DMS53 treated with DMSO at 0.1 percent for 48 hours (cell line): Measurements from ENCODE around the gene SMIM23.
A peak's percentile ranks its signal among the peaks of the same experiment; 100 is the strongest.

ENCODE experiments used
- DNase-seq: peaks from one replicate; lab custom pipeline; 2025; ENCODE audit not compliant: unreplicated experiment; lab: John Stamatoyannopoulos, UW

Gene SMIM23

DNA sequence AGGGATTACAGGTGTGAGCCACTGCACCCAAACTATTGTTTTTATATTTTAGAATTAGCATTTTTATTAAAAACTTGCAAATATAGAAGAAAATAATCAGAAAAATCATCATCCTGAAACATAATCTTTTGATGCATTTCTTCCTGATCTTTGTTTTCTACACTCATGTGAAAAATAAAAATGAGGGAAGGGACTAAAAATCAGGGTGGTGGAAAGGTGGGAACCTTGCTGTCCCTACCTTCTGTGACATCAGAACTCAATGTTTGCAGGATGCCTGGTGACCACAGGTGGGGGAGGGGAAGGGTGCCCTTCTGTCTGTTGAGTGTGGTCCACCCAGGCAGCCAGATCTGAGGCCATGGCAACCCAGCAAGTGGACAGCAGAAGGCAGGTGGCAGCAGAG lies at the start of gene SMIM23:
SMIM23 (plus strand) TSS at position 301 of the 400 bp plus-strand sequence; CDS start at position 356, 55 bp downstream.
- peak; percentile 76 for DNase-seq

DNA sequence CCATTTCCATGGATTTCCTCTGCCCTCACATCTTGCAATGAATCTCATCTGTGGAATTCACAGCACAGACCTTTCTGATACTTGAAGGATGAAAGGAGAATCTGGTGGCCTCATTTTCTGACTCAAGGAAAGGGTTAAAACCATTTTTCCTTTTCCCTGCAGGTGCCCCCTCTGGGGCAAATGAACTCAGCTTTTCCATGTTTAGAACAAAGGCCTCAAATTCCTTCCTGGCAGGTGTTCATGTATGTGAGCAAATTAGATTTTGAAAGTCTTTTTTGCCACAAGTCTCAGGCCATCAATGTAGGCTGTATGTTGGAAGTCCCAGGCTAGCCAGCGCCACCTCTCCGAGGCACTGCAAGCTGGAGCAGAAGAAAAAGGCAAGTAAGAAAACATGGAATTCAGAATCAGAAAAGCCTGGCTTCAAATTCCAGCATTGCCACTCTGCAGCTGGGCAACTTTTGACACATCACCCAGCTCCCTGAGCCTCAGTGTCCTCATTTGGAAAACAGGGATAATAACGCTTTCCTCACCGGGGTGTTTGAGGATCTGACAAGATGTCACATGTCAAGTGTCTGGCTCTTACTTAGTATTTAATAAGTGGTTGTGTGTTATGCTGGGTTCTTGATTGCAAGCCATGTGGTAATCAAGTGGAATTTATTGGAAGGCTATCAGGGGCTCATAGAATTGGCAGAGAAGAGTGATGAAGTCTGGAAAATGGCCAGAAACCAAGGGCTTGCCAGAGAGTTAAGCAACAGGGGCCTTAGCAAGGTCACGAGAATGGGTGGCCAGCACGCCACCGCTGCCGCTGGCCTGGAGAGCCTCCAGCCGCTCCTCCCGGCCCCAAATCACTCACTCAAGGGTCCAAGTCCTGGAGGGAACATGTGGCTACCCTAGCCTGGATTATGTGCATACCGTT lies 48.4 kb upstream of the SMIM23 start:
- no peak for DNase-seq

DNA sequence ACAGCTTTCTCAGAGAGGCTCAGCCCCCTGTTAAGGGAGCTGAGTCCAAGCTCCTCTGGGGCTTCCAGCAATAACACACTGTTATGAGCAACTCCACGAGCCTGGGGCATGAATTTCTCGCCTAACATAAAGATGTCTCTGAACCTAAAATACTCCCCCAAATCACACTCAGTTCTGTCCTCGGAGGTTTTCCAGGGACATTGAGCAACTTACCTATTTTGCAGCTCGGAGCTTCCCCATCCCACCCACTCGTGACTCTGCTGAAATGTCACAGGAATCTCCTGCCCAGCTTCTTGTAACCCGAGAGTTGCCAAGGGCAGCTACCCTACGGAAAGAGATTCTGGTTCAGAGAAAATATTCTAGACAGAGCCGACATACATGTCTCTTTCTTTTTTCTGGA lies 47.1 kb upstream of the SMIM23 start:
- no peak for DNase-seq

DNA sequence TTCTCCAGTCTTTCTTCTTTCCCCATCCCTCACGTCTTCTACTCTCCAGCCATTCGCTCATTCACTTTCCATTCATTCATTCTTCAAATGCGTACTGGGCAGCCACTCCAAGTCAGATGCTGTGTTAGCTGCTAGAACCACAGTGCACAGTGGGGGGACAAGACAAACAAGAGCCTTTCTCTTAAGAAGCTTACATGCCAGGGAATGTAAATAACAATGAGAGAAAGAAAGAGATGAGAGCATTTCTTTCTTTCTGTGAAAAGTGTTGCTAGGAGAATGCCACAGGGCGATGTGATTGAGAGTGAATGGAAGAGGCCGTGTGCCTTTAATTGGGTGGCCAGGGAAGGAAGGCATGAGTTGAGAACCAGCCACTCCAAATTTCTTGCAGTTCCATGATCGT lies 46.3 kb upstream of the SMIM23 start:
- DNase-seq, result no peak

DNA sequence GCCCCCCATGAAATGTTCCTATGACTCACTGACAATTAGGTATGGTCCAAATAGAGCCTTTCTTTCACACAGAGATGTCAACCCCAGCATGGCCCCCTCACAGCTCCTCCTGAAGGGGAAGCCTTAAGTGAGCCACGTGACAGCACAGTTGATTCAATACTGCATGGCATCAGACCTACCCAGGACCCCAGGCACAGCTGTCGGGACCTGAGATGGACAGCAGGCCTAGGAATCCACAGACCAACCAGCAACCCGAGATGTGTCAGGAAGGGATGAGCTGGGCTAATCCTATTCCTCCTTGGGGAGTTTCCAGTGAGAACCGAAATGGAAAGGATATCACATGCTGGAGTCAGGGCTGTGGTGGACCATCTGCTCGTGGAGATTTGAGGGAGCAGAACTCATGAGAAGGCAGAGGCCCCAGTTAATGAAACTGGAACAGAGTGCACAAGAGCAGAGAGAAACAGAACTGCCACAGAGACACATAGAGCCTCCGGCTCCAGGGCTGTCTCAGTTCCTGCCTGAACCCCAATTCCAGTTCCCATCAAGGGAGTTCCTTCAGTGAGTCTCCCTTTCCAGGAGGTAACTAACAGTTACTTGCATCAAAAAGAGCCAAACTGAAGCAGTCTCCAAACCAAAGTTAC lies 42.1 kb upstream of the SMIM23 start:
- DNase-seq, result no peak

DNA sequence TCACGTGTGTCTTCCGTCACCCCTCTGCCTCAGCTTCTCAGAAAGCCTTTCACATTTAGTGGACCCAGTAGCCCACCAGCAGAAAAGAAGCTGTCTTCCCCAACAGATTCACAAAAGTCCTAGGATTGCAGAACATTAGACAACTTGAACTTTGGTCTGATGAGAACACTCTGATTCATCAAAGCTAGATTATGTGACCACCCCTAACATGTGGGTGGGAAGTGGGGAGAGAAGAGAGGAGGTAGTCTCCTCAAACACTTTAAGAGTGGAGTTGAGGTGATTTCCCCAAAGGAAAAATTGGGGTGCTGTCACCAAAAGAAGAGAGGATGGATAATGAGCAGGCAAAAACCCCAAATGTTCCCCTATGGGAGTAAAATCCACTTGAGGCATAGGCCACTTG lies 41.4 kb upstream of the SMIM23 start:
- no peak for DNase-seq

DNA sequence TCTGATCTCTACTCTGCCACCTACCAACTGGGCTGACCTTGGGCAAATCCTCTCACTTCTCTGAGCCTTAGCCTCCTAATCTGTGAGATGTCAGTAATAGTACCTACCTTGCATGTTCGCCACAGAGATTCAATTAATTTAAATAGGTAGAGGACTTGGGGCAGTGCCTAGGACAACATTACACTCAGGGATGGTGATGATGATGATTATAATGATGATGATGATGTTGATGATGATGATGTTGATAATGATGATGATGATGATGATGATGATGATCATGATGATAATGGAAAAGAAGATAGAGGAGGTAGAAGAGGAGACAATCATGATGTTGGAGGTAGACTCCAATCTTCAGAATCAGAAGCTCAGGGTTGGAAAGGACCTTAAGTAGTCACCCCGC lies 40.7 kb upstream of the SMIM23 start:
- no peak for DNase-seq

DNA sequence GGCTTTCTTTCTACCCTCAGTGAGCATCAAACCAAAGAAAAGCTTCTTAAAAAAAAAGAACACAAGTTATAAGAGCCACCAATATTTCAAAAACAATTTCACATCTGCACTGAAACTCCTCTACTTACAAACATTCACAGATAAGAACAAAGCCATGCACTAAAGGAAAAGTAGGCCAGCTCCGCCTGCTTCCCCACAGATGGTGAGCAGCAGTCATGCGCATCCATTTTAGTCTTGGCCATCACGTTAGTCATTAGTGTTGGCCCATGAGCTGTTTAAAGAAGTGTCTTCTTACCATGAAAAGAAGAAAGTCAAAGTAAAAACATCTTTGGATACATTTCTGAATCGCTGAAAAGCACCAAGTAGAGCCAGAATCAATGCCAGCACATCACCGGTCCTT lies 40.0 kb upstream of the SMIM23 start:
- no peak for DNase-seq

DNA sequence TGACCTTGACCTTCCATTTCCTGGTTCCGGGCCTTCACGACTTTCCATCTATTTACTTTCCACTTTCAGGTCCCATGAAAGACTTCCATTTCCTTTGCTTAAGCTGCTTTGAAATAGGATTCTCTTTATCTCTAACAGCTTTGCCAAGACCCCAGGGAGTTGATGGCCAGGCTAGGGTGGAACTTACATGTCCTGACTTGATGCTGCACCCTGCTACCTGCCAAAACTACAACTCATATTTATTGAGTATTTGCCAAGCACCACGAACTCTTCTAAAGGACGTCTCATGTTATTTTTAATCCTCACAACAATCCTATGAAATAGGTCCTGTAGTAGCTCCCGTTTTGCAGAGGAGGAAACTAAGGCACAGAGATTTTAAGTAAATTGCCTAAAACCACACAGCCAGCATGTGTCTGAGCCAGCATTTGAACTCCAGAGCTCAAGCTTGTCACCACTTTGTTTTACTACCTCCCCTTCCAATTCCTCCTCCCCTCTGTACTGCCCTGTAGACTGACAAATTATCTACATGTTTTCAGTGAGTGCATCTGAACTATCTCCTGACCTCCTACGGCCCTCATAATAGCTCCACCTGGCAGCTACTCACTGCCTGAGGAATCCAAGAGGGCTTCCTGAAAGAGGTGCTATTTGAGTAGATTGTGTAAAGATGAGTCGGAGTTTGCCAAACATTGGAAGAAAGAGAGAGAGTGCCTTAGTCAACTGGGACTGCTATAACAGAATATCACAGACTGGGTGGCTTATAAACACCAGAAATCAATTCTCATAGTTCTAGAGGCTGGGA lies 38.4 kb upstream of the SMIM23 start:
- peak; percentile 3 for DNase-seq

DNA sequence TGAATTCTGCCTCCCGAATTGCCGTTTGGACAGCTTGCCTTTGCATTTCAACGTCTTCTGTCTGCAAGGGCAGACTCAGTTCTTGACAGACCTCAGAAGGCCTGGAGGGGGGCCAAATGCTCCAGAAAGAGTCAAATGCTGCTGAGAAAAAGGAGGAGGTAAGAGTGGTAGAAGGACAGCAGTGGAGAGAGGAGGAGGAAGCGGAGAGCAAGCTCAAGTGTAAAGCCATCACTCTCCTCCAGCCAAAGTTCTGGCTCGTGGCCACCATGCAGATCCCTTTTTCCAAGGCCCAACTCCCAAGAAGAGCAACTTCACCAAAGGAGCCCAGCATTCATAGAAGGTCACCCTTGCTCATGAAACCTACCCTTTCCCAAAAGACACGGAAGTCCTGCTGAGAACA lies 36.9 kb upstream of the SMIM23 start:
- DNase-seq, result no peak

DNA sequence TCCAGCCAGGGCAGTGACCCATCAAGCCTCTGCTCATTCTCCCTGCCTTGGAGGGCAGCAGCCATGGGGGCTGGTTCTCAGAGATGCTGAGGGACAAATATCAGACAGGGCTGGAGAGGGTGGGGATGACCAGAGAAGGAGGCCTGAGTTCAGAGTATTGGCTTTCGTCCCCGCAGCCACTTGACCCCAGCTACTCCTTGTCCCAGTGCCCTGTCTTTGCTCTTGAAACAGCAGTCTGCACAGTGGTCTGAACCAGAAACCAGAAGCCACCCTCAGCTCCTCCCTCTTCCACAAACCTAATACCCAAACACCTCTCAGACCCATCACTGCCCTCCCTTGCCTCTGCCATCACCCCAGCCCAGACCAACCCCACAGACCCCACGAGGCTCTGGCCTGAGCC lies 36.3 kb upstream of the SMIM23 start:
- no peak for DNase-seq

DNA sequence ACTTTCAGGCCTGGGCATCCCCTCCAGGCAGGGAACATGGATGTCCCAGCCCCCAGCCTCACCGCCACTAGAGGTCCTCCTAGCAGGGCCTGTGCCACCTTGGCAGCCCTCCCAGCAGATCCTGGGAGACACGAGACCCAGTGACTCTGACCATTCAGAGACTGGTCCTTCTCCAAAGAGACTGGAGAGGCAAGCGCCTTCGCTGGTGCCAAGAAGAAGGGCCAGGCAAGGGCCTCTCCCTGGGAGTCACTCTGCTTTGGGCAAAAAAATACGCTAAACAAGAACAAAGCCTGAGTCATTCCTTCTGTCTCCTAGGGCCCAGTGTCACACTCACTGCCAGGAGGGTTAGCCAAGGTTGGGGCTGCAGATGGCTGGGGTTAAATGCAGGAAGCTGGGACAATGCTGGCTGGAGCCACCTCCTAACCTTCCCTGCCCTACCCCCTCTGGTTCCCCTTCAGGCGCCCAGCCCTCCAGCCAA lies 35.3 kb upstream of the SMIM23 start:
- DNase-seq, result no peak

DNA sequence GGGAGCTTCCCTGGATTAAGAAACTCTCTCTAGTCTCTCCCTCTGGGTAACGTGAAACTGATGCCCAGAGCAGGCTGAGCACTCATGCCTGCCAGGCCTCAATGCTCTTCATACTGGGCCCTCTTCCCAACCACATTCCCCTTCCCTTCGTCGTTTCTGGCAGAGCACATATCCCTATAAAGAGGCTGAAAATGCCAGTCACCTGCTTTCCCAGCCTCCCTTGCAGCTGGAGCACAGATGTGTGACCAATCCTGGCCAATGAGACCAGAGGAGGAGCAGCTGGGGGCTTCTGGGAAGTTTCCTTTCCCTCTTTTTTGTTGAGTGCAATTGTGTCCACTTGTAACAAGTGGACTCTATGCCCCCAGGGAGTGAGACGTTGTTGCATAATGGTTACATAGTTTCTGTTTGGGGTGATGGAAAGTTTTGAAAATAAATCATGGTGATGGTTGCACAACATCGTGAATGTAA lies 30.2 kb upstream of the SMIM23 start:
- no peak for DNase-seq

DNA sequence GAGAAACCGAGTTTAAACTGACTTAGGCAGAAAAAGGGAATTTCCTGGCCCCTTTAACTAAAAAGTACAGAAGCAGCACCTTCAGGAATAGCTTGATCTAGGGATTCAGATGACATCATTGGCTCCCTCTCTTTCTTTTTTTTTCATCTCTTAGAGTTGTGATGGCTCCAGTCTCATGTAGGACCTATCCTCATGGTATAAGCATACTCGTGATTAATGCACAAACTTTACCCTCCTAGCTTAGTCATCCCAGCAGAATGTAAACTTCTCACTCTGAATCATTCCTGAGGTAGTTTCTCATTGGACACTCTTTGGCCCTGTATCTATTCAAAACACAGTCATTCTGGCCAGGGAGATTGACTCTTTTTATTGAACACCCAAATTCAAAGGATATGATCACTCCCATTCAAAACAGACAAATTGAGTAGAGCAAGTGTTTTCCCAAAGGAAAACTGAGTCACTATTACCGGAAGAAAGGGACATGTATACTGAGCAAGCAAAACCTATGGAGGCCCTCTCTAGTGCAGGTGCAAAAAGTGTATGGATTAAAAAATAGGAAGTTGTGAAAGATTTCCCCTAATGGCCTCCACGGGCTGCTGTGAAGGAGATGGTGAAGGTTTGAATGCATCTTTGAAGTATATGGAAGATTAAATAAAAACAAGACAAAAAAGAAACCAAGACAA lies 27.6 kb upstream of the SMIM23 start:
- DNase-seq, result peak; percentile 9

DNA sequence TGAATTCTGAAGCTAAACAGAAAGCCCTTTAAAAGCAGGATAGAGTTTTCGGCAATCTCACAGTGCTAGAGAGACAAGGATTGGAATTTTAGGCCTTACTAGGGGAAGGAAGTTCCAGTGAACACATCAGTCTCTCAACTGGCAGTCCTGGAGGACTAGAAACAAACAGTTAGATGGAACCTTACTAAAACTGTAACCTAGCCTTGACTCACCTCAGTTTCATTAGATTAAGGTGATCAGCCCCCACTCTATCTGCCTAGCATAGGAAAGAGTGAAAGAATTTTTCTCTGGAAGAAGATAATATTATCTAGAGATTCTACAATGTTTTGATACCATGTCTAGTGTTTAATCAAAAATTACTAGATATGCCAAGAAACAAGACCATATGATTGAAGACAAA lies 25.8 kb upstream of the SMIM23 start:
- no peak for DNase-seq

DNA sequence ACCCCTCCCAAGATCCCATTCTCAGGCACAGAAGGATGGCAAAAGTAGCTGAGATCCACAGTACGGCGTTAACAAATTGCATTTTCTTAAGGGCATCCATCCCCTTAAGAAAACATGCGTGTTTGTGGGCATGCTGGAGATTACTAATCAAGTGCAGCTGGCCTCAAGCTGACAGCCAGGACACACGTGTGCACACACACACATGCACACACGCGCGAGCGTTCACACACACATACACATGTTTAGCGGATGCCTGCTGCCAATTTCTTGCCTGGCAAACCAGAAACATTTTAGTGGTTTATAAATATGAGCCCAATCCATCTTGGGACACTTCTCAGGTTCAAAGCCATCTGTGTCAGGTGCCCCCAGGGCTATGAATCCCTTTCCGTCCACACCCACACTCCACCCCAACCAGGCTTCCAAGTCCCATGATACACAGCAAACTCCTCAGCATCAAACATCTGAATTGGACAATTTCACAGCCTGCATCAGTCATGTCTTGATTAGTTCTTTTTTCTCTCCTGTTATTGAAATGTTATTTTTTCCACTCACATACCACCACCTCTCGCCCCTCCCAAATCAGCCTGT lies 23.5 kb upstream of the SMIM23 start:
- no peak for DNase-seq

DNA sequence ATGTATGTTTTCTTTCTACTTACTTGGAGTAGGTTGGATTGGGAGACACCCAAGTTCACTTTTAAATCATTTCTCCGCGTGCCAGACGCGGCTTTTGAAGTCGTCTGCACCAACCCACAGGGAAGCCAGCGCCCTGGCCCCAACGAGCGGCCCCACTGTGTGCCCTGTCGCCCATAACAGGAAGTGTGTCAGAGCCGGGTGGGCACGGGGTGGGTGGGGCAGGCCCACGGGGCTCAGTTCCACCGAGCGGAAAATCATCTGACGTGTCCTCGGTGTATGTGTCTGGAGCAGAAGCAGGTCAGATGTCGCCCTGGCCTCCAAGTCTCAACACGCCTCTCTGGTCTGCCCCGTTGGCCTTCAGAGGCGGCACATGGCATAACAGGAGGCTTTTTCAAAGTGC lies 22.7 kb upstream of the SMIM23 start:
- no peak for DNase-seq

DNA sequence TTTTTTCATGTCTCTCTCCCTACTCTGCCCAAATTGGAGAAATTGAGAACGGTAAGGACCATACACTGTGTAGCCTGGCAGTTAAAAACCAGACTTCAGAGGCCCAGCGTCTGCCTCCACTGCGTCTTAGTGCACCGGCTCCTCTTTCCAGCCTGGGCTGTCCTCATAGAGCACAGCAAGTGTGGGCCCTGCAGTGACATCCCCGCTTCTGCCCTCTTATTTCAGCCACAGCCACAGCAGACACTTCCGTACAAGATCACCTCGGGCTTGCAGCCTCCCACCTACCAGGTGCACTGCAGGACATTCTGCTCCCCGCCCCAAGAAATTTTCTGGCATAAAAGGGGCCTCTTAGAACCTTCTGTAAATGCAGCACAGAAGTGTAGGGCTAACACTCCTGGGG lies 21.4 kb upstream of the SMIM23 start:
- no peak for DNase-seq

DNA sequence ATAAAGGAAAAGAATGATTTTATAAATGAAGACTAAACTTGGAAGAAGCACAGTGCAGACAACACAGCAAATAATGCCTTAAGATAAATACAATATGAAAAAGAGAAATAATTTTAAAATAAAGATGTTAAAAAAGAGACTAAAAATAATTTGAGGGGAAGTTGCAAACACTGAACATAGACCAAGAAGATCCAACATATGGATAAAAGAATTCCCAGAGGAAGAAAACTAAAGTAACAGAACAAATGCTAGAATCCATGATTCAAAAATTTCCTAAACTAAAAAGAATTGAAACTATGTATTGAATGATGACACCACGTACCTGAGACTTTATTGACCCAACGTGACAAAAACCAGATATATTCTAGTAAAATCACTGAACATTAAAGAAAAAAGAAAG lies 18.7 kb upstream of the SMIM23 start:
- no peak for DNase-seq

DNA sequence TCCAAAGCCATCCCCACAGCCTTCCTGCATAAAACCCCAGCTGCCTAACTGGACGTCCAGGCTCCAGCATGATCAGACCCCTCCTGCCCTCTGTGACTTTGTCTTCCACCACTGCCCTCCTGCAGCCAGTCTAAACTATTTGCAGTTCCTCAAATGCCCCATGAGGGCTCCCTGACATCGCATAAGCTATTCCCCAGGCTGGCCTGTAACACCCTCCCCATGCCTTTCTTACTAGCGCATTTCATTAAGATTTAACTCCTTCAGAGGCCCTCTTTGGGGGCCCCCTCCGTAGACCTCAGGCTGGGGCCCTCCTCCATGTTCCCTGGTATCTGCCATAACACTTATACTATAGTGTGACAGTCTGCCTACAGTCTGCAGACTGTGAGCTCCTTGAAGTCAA lies 15.5 kb upstream of the SMIM23 start:
- no peak for DNase-seq

DNA sequence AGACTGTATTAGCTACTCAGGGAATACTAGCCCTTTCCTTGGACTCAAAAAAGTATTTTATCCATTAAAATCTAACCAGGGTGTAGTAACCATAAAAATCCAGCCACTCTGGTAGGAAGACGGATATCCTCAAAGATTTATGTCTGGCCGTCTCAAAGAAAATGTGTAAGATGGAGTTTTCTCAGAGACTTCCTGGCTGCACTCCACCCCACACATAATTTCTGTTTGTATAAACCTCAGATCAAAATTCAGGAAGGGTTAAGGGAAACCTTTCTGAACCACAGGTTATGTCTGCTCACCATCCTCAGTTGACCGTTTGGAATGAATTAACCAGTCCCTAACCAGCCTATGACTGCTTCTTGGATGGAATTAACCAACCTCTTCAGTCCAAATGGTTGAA lies 13.8 kb upstream of the SMIM23 start:
- no peak for DNase-seq
